Posterior vena cava (tissue), 2 donors: ENCODE data around the gene ASTN2. TPM values are rescaled to one million over a fixed set of nuclear protein-coding genes. Genes with fewer than 3 reads are reported as not detected.

ENCODE experiments used
- DNase-seq: peaks from one replicate; pipeline ENCODE4 v3.0.0-alpha.2; 2020; ENCODE audit warnings: low spot score
- intact Hi-C, 2 donors: fragments of 100-400 bp; cut with DNase I; formaldehyde crosslinking; loops; one replicate each; pipeline versions ENCODE4 v1.14.1 to v1.14.2; 2022 to 2023
- total RNA-seq, 2 donors: library from RNA; stranded (reverse); fragmentation: NEBNext Ultra II Directional; extraction: Animal tissue kit (Norgen Biotek cat#: 25700); gene quantifications; one replicate each; pipeline ENCODE4 v1.2.1, GENCODE V29; 2021
- donor health status: DM: yes; HTN: yes; CAD: no.
- donor health status: DM: yes; HTN: yes; CAD: no.

Gene ASTN2
- total RNA-seq, 2 donors from 2014 or later: 4.3 to 5.8 TPM

DNA sequence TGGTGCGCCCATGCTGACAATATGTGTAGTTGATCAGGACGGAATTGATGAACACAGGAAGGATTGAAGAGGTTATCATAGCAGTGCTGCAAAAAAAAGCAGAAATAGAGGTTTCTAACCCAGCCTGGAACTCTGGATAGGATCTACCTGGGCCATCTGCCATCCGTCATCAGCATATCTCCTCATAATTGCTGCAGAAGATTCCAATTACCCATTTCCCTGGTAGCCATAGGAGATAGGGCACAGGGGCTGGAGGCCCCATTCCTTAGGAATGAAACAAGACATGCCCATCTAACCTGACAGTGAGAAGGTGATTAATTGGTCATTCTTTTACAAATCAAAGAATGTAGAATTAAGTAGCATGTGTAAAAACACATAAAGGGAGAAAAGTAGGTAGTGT, 788.1 kb downstream of the ASTN2 start:
- no peak for DNase-seq
- intact Hi-C loops: loop anchor here in 1 of 2 donors (5.0 kb wide), 1 partner anchor 266 kb away; no protein-coding TSS in a partner anchor

DNA sequence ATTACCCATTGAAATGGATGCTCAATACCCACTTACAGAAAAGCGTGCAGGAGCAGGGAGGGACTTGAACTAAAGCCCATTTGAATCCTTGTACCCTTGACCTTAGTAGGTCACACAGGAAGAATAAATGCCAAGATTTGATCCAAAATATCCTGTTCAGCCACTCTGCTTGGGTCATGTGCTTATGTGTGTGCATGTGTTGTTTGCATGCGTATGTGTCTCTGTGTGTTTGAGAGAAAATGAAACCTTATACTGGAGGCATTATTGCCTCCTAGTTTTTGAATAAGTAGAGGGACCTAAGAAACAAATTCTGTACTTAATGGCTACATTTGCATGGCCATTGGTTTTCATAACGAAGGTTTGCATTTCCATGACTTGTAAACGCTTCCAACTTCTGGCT, 791.1 kb downstream of the ASTN2 start:
- intact Hi-C loops: no loop called here
- no peak for DNase-seq

GRCh38 chr9:116617389-116617788, 797.5 kb downstream of the ASTN2 start:
- intact Hi-C loops: loop anchor here in 1 of 2 donors (5.0 kb wide), 1 partner anchor 170 kb away; no protein-coding TSS in a partner anchor
- no peak for DNase-seq

- intact Hi-C loops: loop anchor here in 1 of 2 donors (5.0 kb wide), 1 partner anchor 171 kb away; no protein-coding TSS in a partner anchor
- no peak for DNase-seq
These were observed 798.4 kb downstream of the ASTN2 start for GRCh38 chr9:116616304-116616914.

- no peak for DNase-seq
- intact Hi-C loops: no loop called here
These were observed 806.8 kb downstream of the ASTN2 start for GRCh38 chr9:116608064-116608463.

- no peak for DNase-seq
- intact Hi-C loops: no loop called here
These were observed 808.9 kb downstream of the ASTN2 start for GRCh38 chr9:116605904-116606341.

DNA sequence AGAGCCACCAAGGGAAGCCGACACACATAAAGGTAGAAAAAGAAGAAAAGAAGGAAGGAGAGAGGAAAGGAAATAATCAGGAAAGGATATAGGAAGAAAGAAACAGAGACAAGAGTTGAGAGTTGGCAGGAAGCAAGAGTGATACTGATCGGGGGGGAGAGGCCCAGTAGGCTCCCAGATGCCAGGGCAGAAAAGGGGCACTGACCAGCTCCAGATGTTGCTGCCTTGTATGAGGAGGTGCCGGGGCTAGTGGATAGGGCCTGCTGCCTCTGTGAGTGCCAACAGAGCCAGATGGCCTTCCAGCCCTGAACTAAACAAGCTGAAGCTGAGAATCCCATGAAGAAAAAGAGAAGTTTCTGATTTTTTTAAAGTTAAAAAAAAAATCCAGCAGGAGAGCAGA, 809.8 kb downstream of the ASTN2 start:
- intact Hi-C loops: no loop called here
- no peak for DNase-seq

GRCh38 chr9:116604251-116604650, 810.6 kb downstream of the ASTN2 start:
- intact Hi-C loops: no loop called here
- DNase-seq: no peak

DNA sequence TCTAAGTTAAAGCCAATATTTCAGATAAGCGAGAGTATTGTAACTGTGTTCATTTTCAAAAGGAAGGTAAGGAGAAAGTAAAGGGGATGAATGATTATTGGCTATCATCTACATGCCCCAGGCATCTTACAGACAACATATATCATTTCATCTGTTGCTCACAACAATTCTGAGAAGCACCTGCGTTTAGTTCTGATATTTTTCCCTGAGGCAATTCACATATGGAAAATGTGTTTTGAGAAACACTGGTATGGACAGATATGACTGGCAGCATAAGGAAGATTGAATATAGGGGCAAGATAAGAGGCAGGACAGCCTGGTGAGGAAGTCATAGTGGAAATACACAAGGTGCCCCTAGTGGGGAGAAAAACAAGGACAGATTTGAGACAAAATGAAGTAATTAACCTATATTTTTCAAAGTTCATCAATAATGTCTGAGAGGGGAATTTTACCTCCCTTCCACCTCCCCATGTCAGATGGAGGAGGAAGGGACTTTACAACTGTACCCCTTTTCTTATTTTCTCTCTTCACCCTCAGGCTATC, 815.4 kb downstream of the ASTN2 start:
- no peak for DNase-seq
- intact Hi-C loops: no loop called here

DNA sequence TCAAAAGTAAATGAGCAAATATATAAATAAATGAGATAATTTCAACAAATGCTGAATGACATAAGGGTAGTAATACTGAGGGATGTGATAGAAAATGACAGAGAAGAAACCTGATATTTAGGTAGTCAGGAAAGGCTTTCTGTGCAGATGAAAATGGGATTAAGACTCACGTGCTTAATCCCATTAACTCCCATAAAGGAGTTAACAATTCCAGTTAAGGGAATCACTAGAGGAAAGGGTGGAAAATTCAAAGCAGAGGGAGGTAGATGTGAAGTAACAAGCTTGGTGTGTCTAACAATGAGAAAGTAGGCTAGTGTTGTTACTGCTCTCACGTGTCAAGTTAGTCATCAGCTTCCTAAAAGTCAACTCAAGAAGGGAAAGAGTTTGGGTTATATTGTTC, 818.2 kb downstream of the ASTN2 start:
- intact Hi-C loops: no loop called here
- no peak for DNase-seq

- intact Hi-C loops: no loop called here
These were observed 820.3 kb downstream of the ASTN2 start for GRCh38 chr9:116594547-116594946.

GRCh38 chr9:116592970-116593369, 821.9 kb downstream of the ASTN2 start:
- no peak for DNase-seq
- intact Hi-C loops: no loop called here

More at GRCh38 chr9:116594547-116594946, 820.3 kb downstream of the ASTN2 start:
- DNase-seq: no peak

GRCh38 chr9:116589392-116590354, 825.2 kb downstream of the ASTN2 start:
- no peak for DNase-seq
- intact Hi-C loops: no loop called here

DNA sequence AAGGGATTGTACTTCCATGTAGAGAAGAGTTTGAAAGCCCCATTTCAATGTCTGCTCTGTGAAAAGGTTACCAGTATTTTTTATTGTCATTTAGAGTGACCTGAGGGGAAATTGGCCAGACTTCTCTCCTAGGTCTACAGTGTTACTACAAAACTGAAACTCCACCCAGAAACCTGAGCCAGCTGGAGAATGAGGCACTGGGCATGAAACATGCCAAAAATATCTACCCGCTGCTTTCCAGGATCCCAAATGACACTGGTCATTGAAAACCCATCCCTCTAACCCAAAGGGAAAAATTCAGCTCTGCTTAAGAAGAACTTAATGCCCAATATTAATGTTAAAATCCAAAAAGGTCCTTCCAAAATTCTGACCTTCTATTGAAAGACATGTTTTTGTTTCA, 826.9 kb downstream of the ASTN2 start:
- no peak for DNase-seq
- intact Hi-C loops: no loop called here

- DNase-seq: no peak
- intact Hi-C loops: no loop called here
These were observed 829.0 kb downstream of the ASTN2 start for GRCh38 chr9:116585896-116586295.

GRCh38 chr9:116585204-116585603, 829.7 kb downstream of the ASTN2 start:
- no peak for DNase-seq
- intact Hi-C loops: no loop called here

DNA sequence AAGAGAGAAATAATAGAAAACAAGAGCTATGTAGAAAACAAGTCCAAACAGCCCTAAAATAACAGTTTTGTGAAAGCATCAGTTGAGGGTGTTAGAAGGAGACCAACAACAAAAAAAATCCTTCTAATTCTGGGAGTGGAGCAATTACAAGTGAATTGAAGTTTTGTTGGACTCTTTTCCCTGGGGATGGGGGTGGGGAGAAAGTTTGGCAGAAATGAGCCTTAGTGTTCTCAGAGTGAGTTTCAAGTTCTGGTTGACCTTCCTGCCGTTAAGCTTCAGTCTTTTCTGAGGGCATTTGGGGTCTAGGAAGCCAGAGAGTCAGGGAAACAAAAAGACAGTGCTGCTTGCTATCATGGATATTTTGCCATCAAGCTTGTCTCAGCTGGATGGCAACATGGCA, 834.0 kb downstream of the ASTN2 start:
- intact Hi-C loops: no loop called here
- no peak for DNase-seq

DNA sequence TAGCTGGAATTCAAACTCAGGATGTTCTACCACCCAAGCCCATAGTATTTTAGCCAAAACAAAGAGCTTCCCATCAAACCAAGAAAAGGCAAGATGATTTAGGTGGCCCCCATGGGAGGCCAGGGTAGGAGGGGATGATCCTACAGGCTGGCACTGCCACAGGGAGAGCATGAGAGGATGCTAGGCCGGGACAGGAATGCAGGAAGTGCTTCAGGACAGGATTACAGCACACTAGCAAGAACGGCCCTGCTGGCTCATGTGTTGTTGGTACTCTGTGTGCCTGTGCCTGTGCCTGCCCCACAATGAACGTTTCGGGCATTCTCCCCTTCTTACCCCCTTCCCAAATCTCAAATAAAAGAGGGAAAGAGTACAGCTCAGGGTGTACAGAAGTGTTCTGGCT, 838.5 kb downstream of the ASTN2 start:
- no peak for DNase-seq
- intact Hi-C loops: loop anchor here (10.0 kb wide), 2 partner anchors 422 to 882 kb away; partner anchors contain the start of gene PAPPA (in 1 of the 2)

DNA sequence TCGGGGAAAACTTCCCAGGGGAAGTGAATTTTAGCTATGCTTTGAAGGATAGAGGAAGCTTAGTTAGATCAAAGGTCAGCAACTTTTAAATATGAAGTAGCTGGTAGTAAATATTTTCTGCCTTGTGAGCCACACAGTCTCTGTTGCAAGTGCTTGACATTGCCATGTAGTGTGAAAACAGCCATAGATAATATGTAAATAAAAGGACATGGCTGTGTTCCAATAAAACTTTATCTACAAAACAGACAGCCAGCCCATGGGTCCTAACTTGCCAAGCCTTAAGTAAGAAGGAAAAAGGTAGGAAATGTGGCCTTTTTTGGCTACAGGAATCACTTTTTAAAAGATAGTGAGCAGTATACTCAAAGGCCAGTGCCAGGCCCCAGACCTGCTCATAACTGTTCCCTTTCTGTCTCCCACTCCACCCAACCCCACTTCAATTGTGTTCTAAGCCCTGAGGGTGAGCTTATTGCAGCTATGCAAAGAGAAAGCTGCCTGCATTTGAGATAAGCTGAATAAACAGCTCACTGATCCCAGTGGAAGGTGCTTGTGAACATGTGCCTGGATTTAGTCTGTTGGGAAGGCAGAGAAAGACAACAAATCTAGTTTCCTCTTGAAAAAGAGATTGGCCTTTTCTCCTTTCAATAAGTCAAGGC, 840.7 kb downstream of the ASTN2 start:
- intact Hi-C loops: loop anchor here (5.0 to 10.0 kb wide), 3 partner anchors 419 to 982 kb away; partner anchors contain the start of gene PAPPA (in 1 of the 2)
- DNase-seq: no peak
